ENCODE measurements around the gene PTRHD1.

Gene PTRHD1

GRCh38 chr2:24742730-24743129 is 50.5 kb downstream of the PTRHD1 start:
- Histone ChIP-seq H3K27ac (ENCODE audit: low read depth, low read length) (no peak overlapping the region), H3K79me2 (ENCODE audit: control insufficient read depth, insufficient read depth, low read length) (no peaks in the 10 kb centered on the region), H3K4me2 (ENCODE audit: low read length) (no peak overlapping the region), H3K4me1 (ENCODE audit: control insufficient read depth, low read depth, low read length) (no peaks in the 10 kb centered on the region), H2BK5ac (ENCODE audit: low read length) (no peak overlapping the region), H3K18ac (ENCODE audit: low read length) (no peak overlapping the region), H3K4me3 (ENCODE audit: low read length) (no peak overlapping the region), H3K9ac (ENCODE audit: low read length) (no peak overlapping the region), H3K27me3 (ENCODE audit: insufficient read depth, low read length, poor library complexity) (no peaks in the 10 kb centered on the region), H3K4ac (ENCODE audit: low read depth, low read length) (no peak overlapping the region), H3K36me3 (ENCODE audit: control insufficient read depth, insufficient read depth, low read length) (no peaks in the 10 kb centered on the region), H3K79me1 (ENCODE audit: low read length) (no peaks in the 10 kb centered on the region), H2BK120ac (ENCODE audit: low read depth, low read length) (no peak overlapping the region), H2AK5ac (ENCODE audit: low read length) (no peak overlapping the region), H2BK15ac (replicated peaks; ENCODE audit: low read depth) (no peak overlapping the region), H3K23ac (ENCODE audit: low read length) (no peak overlapping the region), H4K5ac (ENCODE audit: low read length) (no peak overlapping the region), H4K8ac (ENCODE audit: low read depth, low read length) (no peak overlapping the region), H3K56ac (ENCODE audit: low read length) (no peak overlapping the region)
- DNase-seq, result no peak
- WGBS (ENCODE audit: extremely low coverage, insufficient coverage, low lambda C conversion rate), result no CpG with 5 or more reads among the region's 1 CpG

- no peak overlapping the region for H2BK15ac ChIP-seq (replicated peaks; ENCODE audit: low read depth)
- no peak overlapping the region for H3K4me3 ChIP-seq (ENCODE audit: low read length)
- H3K4me2 ChIP-seq (ENCODE audit: low read length), result no peak overlapping the region
- no peak overlapping the region for H3K23ac ChIP-seq (ENCODE audit: low read length)
- no peaks in the 10 kb centered on the region for H3K27me3 ChIP-seq (ENCODE audit: insufficient read depth, low read length, poor library complexity)
- H3K79me2 ChIP-seq (ENCODE audit: control insufficient read depth, insufficient read depth, low read length), result no peaks in the 10 kb centered on the region
- H3K9ac ChIP-seq (ENCODE audit: low read length), result no peak overlapping the region
- no peak overlapping the region for H2BK5ac ChIP-seq (ENCODE audit: low read length)
- no peaks in the 10 kb centered on the region for H3K4me1 ChIP-seq (ENCODE audit: control insufficient read depth, low read depth, low read length)
- DNase-seq, result no peak
- H2BK120ac ChIP-seq (ENCODE audit: low read depth, low read length), result no peak overlapping the region
- H3K27ac ChIP-seq (ENCODE audit: low read depth, low read length), result no peak overlapping the region
- H2AK5ac ChIP-seq (ENCODE audit: low read length), result no peak overlapping the region
- no CpG with 5 or more reads among the region's 1 CpG for WGBS (ENCODE audit: extremely low coverage, insufficient coverage, low lambda C conversion rate)
- no peaks in the 10 kb centered on the region for H3K79me1 ChIP-seq (ENCODE audit: low read length)
- no peak overlapping the region for H3K4ac ChIP-seq (ENCODE audit: low read depth, low read length)
- no peak overlapping the region for H4K8ac ChIP-seq (ENCODE audit: low read depth, low read length)
- no peak overlapping the region for H3K56ac ChIP-seq (ENCODE audit: low read length)
- no peaks in the 10 kb centered on the region for H3K36me3 ChIP-seq (ENCODE audit: control insufficient read depth, insufficient read depth, low read length)
- H4K5ac ChIP-seq (ENCODE audit: low read length), result no peak overlapping the region
- H3K18ac ChIP-seq (ENCODE audit: low read length), result no peak overlapping the region
Measured at GRCh38 chr2:24740142-24740541, 53.0 kb downstream of the PTRHD1 start.
